CD14-positive monocyte (primary cell): ENCODE measurements around the gene JAML. TPM values are rescaled to one million over a fixed set of nuclear protein-coding genes. Genes with fewer than 3 reads are reported as not detected.
A peak's percentile ranks its signal among the peaks of the same experiment; 100 is the strongest.

Experiments
- DNase-seq, 3 donors: peaks; one replicate each; pipeline ENCODE4 v3.0.0-alpha.2; 2011 to 2022
- H2AFZ ChIP-seq: 2 replicates; pipeline ENCODE4 v1.6.0; 2012; ENCODE audit warnings: mild to moderate bottlenecking, low read depth, low read length, inconsistent platforms; ENCODE audit not compliant: insufficient read depth, poor library complexity, severe bottlenecking
- H3K27ac ChIP-seq, 2 donors: 1 replicate in 1 of 2; 2 replicates in 1 of 2; pipeline ENCODE4 v1.5.1; 2012 to 2013; ENCODE audit warnings: low read length in 2 of 2, control low read depth in 1 of 2, inconsistent platforms in 1 of 2, low read depth in 1 of 2, mild to moderate bottlenecking in 1 of 2
- H3K27me3 ChIP-seq, 2 donors: one replicate each; pipeline versions ENCODE4 v1.6.0 to v1.6.1; 2011 to 2013; ENCODE audit warnings: low read length in 2 of 2; ENCODE audit not compliant: control insufficient read depth in 2 of 2, insufficient read depth in 2 of 2
- H3K36me3 ChIP-seq, 2 donors: replicated peaks in 1 of 2; 1 replicate in 1 of 2; 2 replicates in 1 of 2; pipeline versions ENCODE4 v1.5.1 to v1.6.1; 2012 to 2013; ENCODE audit warnings: low read length in 2 of 2, control low read depth in 1 of 2, inconsistent platforms in 1 of 2, mild to moderate bottlenecking in 1 of 2; ENCODE audit not compliant: insufficient read depth in 2 of 2, control insufficient read depth in 1 of 2
- H3K4me1 ChIP-seq, 2 donors: 1 replicate in 1 of 2; 2 replicates in 1 of 2; pipeline versions ENCODE4 v1.5.1 to v1.6.1; 2012 to 2013; ENCODE audit warnings: low read length in 2 of 2, control low read depth in 1 of 2, inconsistent platforms in 1 of 2, mild to moderate bottlenecking in 1 of 2, moderate library complexity in 1 of 2; ENCODE audit not compliant: insufficient read depth in 2 of 2, control insufficient read depth in 1 of 2
- H3K4me2 ChIP-seq: replicated peaks from 2 replicates; pipeline ENCODE3; 2012; ENCODE audit warnings: low read length, moderate library complexity, mild to moderate bottlenecking; ENCODE audit not compliant: poor library complexity, severe bottlenecking; ENCODE audit errors: extremely low read depth
- H3K4me3 ChIP-seq, 3 experiments: fragments of 200-600 bp in 1 of 3; sonication (generic) in 1 of 3; replicated peaks in 1 of 3; 1 replicate in 2 of 3; 2 replicates in 1 of 3; pipeline ENCODE4 v1.5.1; 2011 to 2013; ENCODE audit warnings: low read length in 3 of 3, mild to moderate bottlenecking in 3 of 3, control low read depth in 2 of 3, low read depth in 2 of 3, inconsistent platforms in 1 of 3, moderate library complexity in 1 of 3
- H3K79me2 ChIP-seq: 2 replicates; pipeline ENCODE4 v1.6.0; 2012; ENCODE audit warnings: mild to moderate bottlenecking, control low read depth, inconsistent platforms, low read length, moderate library complexity; ENCODE audit not compliant: insufficient read depth
- H3K9ac ChIP-seq: 2 replicates; pipeline ENCODE4 v1.6.0; 2017; ENCODE audit warnings: low read length, mild to moderate bottlenecking; ENCODE audit not compliant: insufficient read depth, poor library complexity, severe bottlenecking
- H3K9me3 ChIP-seq, 2 donors: replicated peaks in 1 of 2; 1 replicate in 1 of 2; 2 replicates in 1 of 2; pipeline versions ENCODE4 v1.5.1 to v1.6.1; 2012 to 2013; ENCODE audit warnings: low read length in 2 of 2, control low read depth in 1 of 2; ENCODE audit not compliant: control insufficient read depth in 1 of 2, insufficient read depth in 1 of 2
- H4K20me1 ChIP-seq: 2 replicates; pipeline ENCODE4 v1.6.0; 2012; ENCODE audit warnings: mild to moderate bottlenecking, low read length, control low read depth, moderate library complexity; ENCODE audit not compliant: insufficient read depth
- H3K27ac Mint-ChIP-seq, 7 donors: one replicate each; pipeline ENCODE4 v1.8.0; 2020; ENCODE audit warnings: mild to moderate bottlenecking in 7 of 7, mixed read lengths in 7 of 7, moderate library complexity in 6 of 7, inconsistent platforms in 2 of 7
- H3K27me3 Mint-ChIP-seq, 3 donors: one replicate each; pipeline ENCODE4 v1.8.0; 2021 to 2022; ENCODE audit warnings: low read depth in 3 of 3, mild to moderate bottlenecking in 3 of 3, mixed read lengths in 3 of 3, moderate library complexity in 3 of 3, inconsistent platforms in 1 of 3
- H3K36me3 Mint-ChIP-seq, 2 donors: one replicate each; pipeline ENCODE4 v1.8.0; 2020; ENCODE audit warnings: mixed read lengths in 2 of 2, inconsistent platforms in 1 of 2, mild to moderate bottlenecking in 1 of 2
- H3K4me1 Mint-ChIP-seq: one replicate; pipeline ENCODE4 v1.8.0; 2020; ENCODE audit warnings: mild to moderate bottlenecking, mixed read lengths
- H3K4me3 Mint-ChIP-seq, 2 donors: one replicate each; pipeline ENCODE4 v1.8.0; 2020; ENCODE audit warnings: mild to moderate bottlenecking in 2 of 2, mixed read lengths in 2 of 2, moderate library complexity in 1 of 2
- H3K9me3 Mint-ChIP-seq, 7 donors: one replicate each; pipeline ENCODE4 v1.8.0; 2020 to 2022; ENCODE audit warnings: mixed read lengths in 7 of 7, mild to moderate bottlenecking in 6 of 7, moderate library complexity in 6 of 7, inconsistent platforms in 2 of 7
- WGBS: methylation state at CpG from one replicate; pipeline ENCODE4 v1.1.5; 2013; ENCODE audit warnings: missing lambda C conversion rate; ENCODE audit not compliant: insufficient coverage; 5-methylcytosine and 5-hydroxymethylcytosine counted together
- intact Hi-C, 2 donors: fragments of 100-400 bp; cut with micrococcal nuclease; formaldehyde crosslinking; loops; one replicate each; pipeline versions ENCODE4 v1.15.0 to v1.15.1; 2023
- polyA plus RNA-seq, 3 donors: library from polyadenylated mRNA; depleted of rRNA in 1 of 3; unstranded in 2 of 3; stranded (reverse) in 1 of 3; fragments of 300-500 nt in 2 of 3; fragments of >200 nt in 1 of 3; fragmentation: Illumina TruSeq in 2 of 3; gene quantifications; 1 replicate in 2 of 3; 2 replicates in 1 of 3; pipeline ENCODE4 v1.2.3, GENCODE V29; 2012 to 2021
- TF ChIP-seq, protein P1 (sequence below): fragments of 200-600 bp; IDR thresholded peaks from one replicate; pipeline ENCODE4 v1.8.0; 2022; ENCODE audit warnings: antibody characterized with exemption, mild to moderate bottlenecking

Gene JAML
- polyA plus RNA-seq, 3 donors = 316 to 968 (median 748) TPM

DNA sequence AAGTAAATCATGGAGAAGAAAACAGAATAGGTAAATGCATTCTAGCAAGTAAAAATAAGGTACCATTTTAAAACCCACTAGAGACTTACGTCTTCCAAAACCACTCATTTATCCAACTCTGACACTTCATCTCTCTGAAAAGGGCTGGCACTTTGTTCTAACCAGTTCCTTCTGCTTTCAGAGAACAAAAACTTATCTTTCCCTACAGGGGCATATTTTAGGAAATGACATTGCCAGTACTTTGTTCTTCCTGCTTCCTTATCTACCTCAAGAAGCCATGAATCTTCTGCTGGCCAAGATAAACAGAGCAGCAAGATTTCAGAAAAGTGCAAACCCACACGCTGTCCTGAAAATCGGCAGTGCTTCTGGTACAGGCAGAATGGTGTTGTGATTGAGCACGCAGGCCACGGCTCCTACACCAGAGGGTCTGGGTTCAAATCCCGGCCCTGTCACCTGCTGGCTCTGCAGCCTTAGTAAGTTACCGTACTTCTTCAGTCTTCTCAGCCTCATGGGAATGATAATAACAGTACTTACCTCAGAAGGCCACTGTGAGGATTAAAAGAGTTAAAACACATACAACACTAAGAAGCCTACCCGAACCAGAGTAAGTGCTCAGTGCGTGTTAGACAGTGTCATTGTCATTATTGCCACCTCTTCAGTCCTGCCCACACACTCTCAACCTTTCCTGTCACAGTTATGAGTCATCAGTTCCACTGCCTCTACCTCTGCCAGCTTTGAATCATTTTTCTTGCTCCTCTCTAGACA lies 16.4 kb upstream of the JAML start:
- Histone ChIP-seq H3K4me2 (peak overlapping the region; percentile 75), H3K79me2 (peaks cover 35% of the 10 kb centered on the region), H3K27me3 (no peaks in the 10 kb centered on the region), H3K4me1 (peaks cover 77 to 80% of the 10 kb centered on the region in 2 donors), H3K9me3 (no peaks in the 10 kb centered on the region), H3K36me3 (no peaks in the 10 kb centered on the region), H2AFZ (no peak overlapping the region), H3K4me3 (peak overlapping the region in 1 of 3 experiments; percentile 69), H4K20me1 (no peaks in the 10 kb centered on the region), H3K27ac (peak overlapping the region; percentile 96 to 99), H3K9ac (peak overlapping the region; percentile 78)
- peaks cover 92% of the 10 kb centered on the region for H3K4me1 Mint-ChIP-seq
- H3K9me3 Mint-ChIP-seq = peaks cover 0 to 2% (median 0%) of the 10 kb centered on the region in 7 donors
- H3K36me3 Mint-ChIP-seq = peaks cover 16% of the 10 kb centered on the region in 2 donors
- intact Hi-C loops = no loop called here
- TF ChIP-seq, protein P1, sequence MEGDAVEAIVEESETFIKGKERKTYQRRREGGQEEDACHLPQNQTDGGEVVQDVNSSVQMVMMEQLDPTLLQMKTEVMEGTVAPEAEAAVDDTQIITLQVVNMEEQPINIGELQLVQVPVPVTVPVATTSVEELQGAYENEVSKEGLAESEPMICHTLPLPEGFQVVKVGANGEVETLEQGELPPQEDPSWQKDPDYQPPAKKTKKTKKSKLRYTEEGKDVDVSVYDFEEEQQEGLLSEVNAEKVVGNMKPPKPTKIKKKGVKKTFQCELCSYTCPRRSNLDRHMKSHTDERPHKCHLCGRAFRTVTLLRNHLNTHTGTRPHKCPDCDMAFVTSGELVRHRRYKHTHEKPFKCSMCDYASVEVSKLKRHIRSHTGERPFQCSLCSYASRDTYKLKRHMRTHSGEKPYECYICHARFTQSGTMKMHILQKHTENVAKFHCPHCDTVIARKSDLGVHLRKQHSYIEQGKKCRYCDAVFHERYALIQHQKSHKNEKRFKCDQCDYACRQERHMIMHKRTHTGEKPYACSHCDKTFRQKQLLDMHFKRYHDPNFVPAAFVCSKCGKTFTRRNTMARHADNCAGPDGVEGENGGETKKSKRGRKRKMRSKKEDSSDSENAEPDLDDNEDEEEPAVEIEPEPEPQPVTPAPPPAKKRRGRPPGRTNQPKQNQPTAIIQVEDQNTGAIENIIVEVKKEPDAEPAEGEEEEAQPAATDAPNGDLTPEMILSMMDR = no peak
- WGBS = 6% methylated on average over 8 of the region's 9 CpGs
- peak overlapping the region; percentile 25 to 53 for H3K4me3 Mint-ChIP-seq
- H3K27me3 Mint-ChIP-seq = peaks cover 0 to 7% (median 0%) of the 10 kb centered on the region in 3 donors
- peak overlapping the region; percentile 93 to 99 (median 98) for H3K27ac Mint-ChIP-seq
- peak; percentile 83 to 93 (median 93) for DNase-seq

DNA sequence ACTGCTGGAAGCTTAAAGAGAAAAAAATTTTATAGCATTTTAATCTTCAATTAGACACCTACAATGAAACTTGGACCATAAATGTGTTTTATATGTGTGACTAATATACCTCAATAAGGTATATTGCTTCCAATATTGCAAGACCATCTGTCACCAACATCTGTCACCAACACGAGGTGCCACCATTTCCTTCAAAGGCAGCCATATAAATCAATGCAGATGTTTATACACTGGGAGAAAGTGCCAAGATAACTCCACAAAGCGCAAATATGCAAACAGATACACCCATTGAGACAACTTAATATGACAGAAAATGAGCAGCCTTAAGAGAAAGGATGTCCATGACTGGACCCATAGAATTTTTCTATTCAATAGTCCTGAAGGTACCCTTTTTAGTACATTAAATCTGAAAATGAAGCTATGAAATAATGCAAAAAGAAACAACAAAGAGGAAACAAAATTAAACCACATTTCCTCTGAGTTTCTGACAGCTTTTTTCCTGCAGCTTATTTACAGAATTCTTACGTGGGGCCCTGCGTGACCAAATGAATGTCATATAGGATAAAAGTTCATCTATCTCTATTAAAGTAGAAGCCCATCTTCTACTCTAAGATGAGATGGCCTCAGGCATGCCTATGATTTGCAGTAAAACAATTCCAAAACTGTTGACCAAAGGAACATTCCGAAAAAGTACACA lies 14.8 kb upstream of the JAML start:
- Mint-ChIP-seq H3K4me1 (peaks cover 85% of the 10 kb centered on the region), H3K36me3 (peaks cover 17 to 27% of the 10 kb centered on the region in 2 donors), H3K9me3 (peaks cover 0 to 2% (median 0%) of the 10 kb centered on the region in 7 donors), H3K27ac (peak overlapping the region; percentile 93 to 99 (median 98)), H3K4me3 (peak overlapping the region; percentile 5 to 66), H3K27me3 (peaks cover 0 to 4% (median 0%) of the 10 kb centered on the region in 3 donors)
- Histone ChIP-seq H4K20me1 (no peaks in the 10 kb centered on the region), H3K9ac (peak overlapping the region; percentile 19), H3K4me1 (peaks cover 71 to 72% of the 10 kb centered on the region in 2 donors), H3K4me2 (peak overlapping the region; percentile 75), H3K27me3 (no peaks in the 10 kb centered on the region), H3K4me3 (peak overlapping the region; percentile 15 to 69 (median 27)), H3K79me2 (peaks cover 37% of the 10 kb centered on the region), H2AFZ (no peak overlapping the region), H3K27ac (peak overlapping the region; percentile 96 to 99), H3K36me3 (peaks cover 5 to 9% of the 10 kb centered on the region in 2 donors), H3K9me3 (no peaks in the 10 kb centered on the region)
- TF ChIP-seq, protein P1 = no peak
- intact Hi-C loops = no loop called here
- WGBS = 83% methylated on average over 1 of the region's 5 CpGs
- DNase-seq = peak in 1 of 3 donors; percentile 39
